ENCODE results near the gene EFTUD2.

GRCh38 chr17:44812263-44812662 is 87.0 kb downstream of the EFTUD2 start:
- TF ChIP-seq POLR2AphosphoS5 (IDR thresholded peaks at IDR 0.05) = no peak
- no peak for TF ChIP-seq CTCF (IDR thresholded peaks at IDR 0.05)
- no peak for TF ChIP-seq POLR2A (IDR thresholded peaks at IDR 0.05)
